ENCODE measurements around the gene ZCCHC9.
"Not testable (repeated sequence)": the region's sequence is repeated elsewhere in the genome, so short reads cannot be mapped to it uniquely, and the experiment has no call there.

Gene ZCCHC9

GRCh38 chr5:81335946-81336345, 34.6 kb downstream of the ZCCHC9 start:
- Histone ChIP-seq H3K36me3 (ENCODE audit: control insufficient read depth, insufficient read depth, low read length, severe bottlenecking) (no peaks in the 10 kb centered on the region), H3K9me3 (ENCODE audit: control insufficient read depth, low read length) (no peaks in the 10 kb centered on the region), H3K27me3 (replicated peaks; ENCODE audit: control insufficient read depth, insufficient read depth, low read length) (no peaks in the 10 kb centered on the region), H3K4me1 (ENCODE audit: control insufficient read depth, insufficient read depth, low read length) (peaks cover 3% of the 10 kb centered on the region), H3K9ac (ENCODE audit: low read length) (no peak overlapping the region), H3K4me3 (ENCODE audit: low read length) (no peak overlapping the region)
- no peak for DNase-seq (ENCODE audit: low read depth)

- no peaks in the 10 kb centered on the region for H3K36me3 ChIP-seq (ENCODE audit: control insufficient read depth, insufficient read depth, low read length, severe bottlenecking)
- DNase-seq (ENCODE audit: low read depth): no peak
- H3K9ac ChIP-seq (ENCODE audit: low read length): no peak overlapping the region
- H3K9me3 ChIP-seq (ENCODE audit: control insufficient read depth, low read length): no peaks in the 10 kb centered on the region
- H3K4me3 ChIP-seq (ENCODE audit: low read length): no peak overlapping the region
- H3K27me3 ChIP-seq (replicated peaks; ENCODE audit: control insufficient read depth, insufficient read depth, low read length): no peaks in the 10 kb centered on the region
- H3K4me1 ChIP-seq (ENCODE audit: control insufficient read depth, insufficient read depth, low read length): peaks cover 3% of the 10 kb centered on the region
Observed at GRCh38 chr5:81336556-81336955, 35.2 kb downstream of the ZCCHC9 start.

GRCh38 chr5:81337803-81338202, 36.4 kb downstream of the ZCCHC9 start:
- Histone ChIP-seq H3K4me1 (ENCODE audit: control insufficient read depth, insufficient read depth, low read length) (peaks cover 3% of the 10 kb centered on the region), H3K27me3 (replicated peaks; ENCODE audit: control insufficient read depth, insufficient read depth, low read length) (no peaks in the 10 kb centered on the region), H3K36me3 (ENCODE audit: control insufficient read depth, insufficient read depth, low read length, severe bottlenecking) (no peaks in the 10 kb centered on the region), H3K9ac (ENCODE audit: low read length) (no peak overlapping the region), H3K4me3 (ENCODE audit: low read length) (no peak overlapping the region), H3K9me3 (ENCODE audit: control insufficient read depth, low read length) (no peaks in the 10 kb centered on the region)
- no peak for DNase-seq (ENCODE audit: low read depth)

- not testable (repeated sequence) for H3K27me3 ChIP-seq (replicated peaks; ENCODE audit: control insufficient read depth, insufficient read depth, low read length); H3K4me1 ChIP-seq (ENCODE audit: control insufficient read depth, insufficient read depth, low read length); H3K9me3 ChIP-seq (ENCODE audit: control insufficient read depth, low read length); DNase-seq (ENCODE audit: low read depth); H3K4me3 ChIP-seq (ENCODE audit: low read length); H3K36me3 ChIP-seq (ENCODE audit: control insufficient read depth, insufficient read depth, low read length, severe bottlenecking); H3K9ac ChIP-seq (ENCODE audit: low read length)
Observed at GRCh38 chr5:81338213-81338612, 36.8 kb downstream of the ZCCHC9 start.

- no peak for DNase-seq (ENCODE audit: low read depth)
- Histone ChIP-seq H3K36me3 (ENCODE audit: control insufficient read depth, insufficient read depth, low read length, severe bottlenecking) (no peaks in the 10 kb centered on the region), H3K9me3 (ENCODE audit: control insufficient read depth, low read length) (no peaks in the 10 kb centered on the region), H3K9ac (ENCODE audit: low read length) (no peak overlapping the region), H3K27me3 (replicated peaks; ENCODE audit: control insufficient read depth, insufficient read depth, low read length) (no peaks in the 10 kb centered on the region), H3K4me3 (ENCODE audit: low read length) (no peak overlapping the region), H3K4me1 (ENCODE audit: control insufficient read depth, insufficient read depth, low read length) (no peaks in the 10 kb centered on the region)
Observed at GRCh38 chr5:81344736-81345135, 43.3 kb downstream of the ZCCHC9 start.

- no peak overlapping the region for H3K4me3 ChIP-seq (ENCODE audit: low read length)
- H3K9me3 ChIP-seq (ENCODE audit: control insufficient read depth, low read length): no peaks in the 10 kb centered on the region
- no peak overlapping the region for H3K9ac ChIP-seq (ENCODE audit: low read length)
- no peaks in the 10 kb centered on the region for H3K27me3 ChIP-seq (replicated peaks; ENCODE audit: control insufficient read depth, insufficient read depth, low read length)
- DNase-seq (ENCODE audit: low read depth): no peak
- H3K36me3 ChIP-seq (ENCODE audit: control insufficient read depth, insufficient read depth, low read length, severe bottlenecking): no peaks in the 10 kb centered on the region
- no peaks in the 10 kb centered on the region for H3K4me1 ChIP-seq (ENCODE audit: control insufficient read depth, insufficient read depth, low read length)
Observed at GRCh38 chr5:81345411-81346003, 44.1 kb downstream of the ZCCHC9 start.

- H3K4me3 ChIP-seq (ENCODE audit: low read length): no peak overlapping the region
- H3K9me3 ChIP-seq (ENCODE audit: control insufficient read depth, low read length): no peaks in the 10 kb centered on the region
- no peak overlapping the region for H3K9ac ChIP-seq (ENCODE audit: low read length)
- no peaks in the 10 kb centered on the region for H3K27me3 ChIP-seq (replicated peaks; ENCODE audit: control insufficient read depth, insufficient read depth, low read length)
- no peaks in the 10 kb centered on the region for H3K4me1 ChIP-seq (ENCODE audit: control insufficient read depth, insufficient read depth, low read length)
- no peaks in the 10 kb centered on the region for H3K36me3 ChIP-seq (ENCODE audit: control insufficient read depth, insufficient read depth, low read length, severe bottlenecking)
- no peak for DNase-seq (ENCODE audit: low read depth)
Observed at GRCh38 chr5:81349161-81349560, 47.8 kb downstream of the ZCCHC9 start.

- Histone ChIP-seq H3K9ac (ENCODE audit: low read length) (no peak overlapping the region), H3K4me3 (ENCODE audit: low read length) (no peak overlapping the region), H3K4me1 (ENCODE audit: control insufficient read depth, insufficient read depth, low read length) (no peaks in the 10 kb centered on the region), H3K27me3 (replicated peaks; ENCODE audit: control insufficient read depth, insufficient read depth, low read length) (no peaks in the 10 kb centered on the region), H3K9me3 (ENCODE audit: control insufficient read depth, low read length) (no peaks in the 10 kb centered on the region), H3K36me3 (ENCODE audit: control insufficient read depth, insufficient read depth, low read length, severe bottlenecking) (no peaks in the 10 kb centered on the region)
- DNase-seq (ENCODE audit: low read depth): no peak
Observed at GRCh38 chr5:81350507-81350906, 49.1 kb downstream of the ZCCHC9 start.

- no peak overlapping the region for H3K4me3 ChIP-seq (ENCODE audit: low read length)
- no peak overlapping the region for H3K9ac ChIP-seq (ENCODE audit: low read length)
- DNase-seq (ENCODE audit: low read depth): no peak
- H3K9me3 ChIP-seq (ENCODE audit: control insufficient read depth, low read length): no peaks in the 10 kb centered on the region
- no peaks in the 10 kb centered on the region for H3K27me3 ChIP-seq (replicated peaks; ENCODE audit: control insufficient read depth, insufficient read depth, low read length)
- no peaks in the 10 kb centered on the region for H3K4me1 ChIP-seq (ENCODE audit: control insufficient read depth, insufficient read depth, low read length)
- H3K36me3 ChIP-seq (ENCODE audit: control insufficient read depth, insufficient read depth, low read length, severe bottlenecking): no peaks in the 10 kb centered on the region
Observed at GRCh38 chr5:81353189-81353588, 51.8 kb downstream of the ZCCHC9 start.

GRCh38 chr5:81354093-81354492, 52.7 kb downstream of the ZCCHC9 start:
- Histone ChIP-seq H3K4me3 (ENCODE audit: low read length) (no peak overlapping the region), H3K9me3 (ENCODE audit: control insufficient read depth, low read length) (no peaks in the 10 kb centered on the region)

GRCh38 chr5:81355291-81356251, 54.2 kb downstream of the ZCCHC9 start:
- H3K27me3 ChIP-seq (replicated peaks; ENCODE audit: control insufficient read depth, insufficient read depth, low read length): no peaks in the 10 kb centered on the region
- no peaks in the 10 kb centered on the region for H3K36me3 ChIP-seq (ENCODE audit: control insufficient read depth, insufficient read depth, low read length, severe bottlenecking)

More at GRCh38 chr5:81354093-81354492, 52.7 kb downstream of the ZCCHC9 start:
- Histone ChIP-seq H3K9ac (ENCODE audit: low read length) (no peak overlapping the region), H3K27me3 (replicated peaks; ENCODE audit: control insufficient read depth, insufficient read depth, low read length) (no peaks in the 10 kb centered on the region), H3K4me1 (ENCODE audit: control insufficient read depth, insufficient read depth, low read length) (no peaks in the 10 kb centered on the region), H3K36me3 (ENCODE audit: control insufficient read depth, insufficient read depth, low read length, severe bottlenecking) (no peaks in the 10 kb centered on the region)
- DNase-seq (ENCODE audit: low read depth): no peak

More at GRCh38 chr5:81355291-81356251, 54.2 kb downstream of the ZCCHC9 start:
- no peak for DNase-seq (ENCODE audit: low read depth)
- Histone ChIP-seq H3K9me3 (ENCODE audit: control insufficient read depth, low read length) (no peaks in the 10 kb centered on the region), H3K4me3 (ENCODE audit: low read length) (no peak overlapping the region), H3K9ac (ENCODE audit: low read length) (no peak overlapping the region), H3K4me1 (ENCODE audit: control insufficient read depth, insufficient read depth, low read length) (no peaks in the 10 kb centered on the region)
